Measurements from ENCODE around the gene TRAPPC6A.

The TRAPPC6A gene

GRCh38 chr19:45145270-45146189 is 32.5 kb downstream of the TRAPPC6A start:
- DNase-seq: no peak

DNA sequence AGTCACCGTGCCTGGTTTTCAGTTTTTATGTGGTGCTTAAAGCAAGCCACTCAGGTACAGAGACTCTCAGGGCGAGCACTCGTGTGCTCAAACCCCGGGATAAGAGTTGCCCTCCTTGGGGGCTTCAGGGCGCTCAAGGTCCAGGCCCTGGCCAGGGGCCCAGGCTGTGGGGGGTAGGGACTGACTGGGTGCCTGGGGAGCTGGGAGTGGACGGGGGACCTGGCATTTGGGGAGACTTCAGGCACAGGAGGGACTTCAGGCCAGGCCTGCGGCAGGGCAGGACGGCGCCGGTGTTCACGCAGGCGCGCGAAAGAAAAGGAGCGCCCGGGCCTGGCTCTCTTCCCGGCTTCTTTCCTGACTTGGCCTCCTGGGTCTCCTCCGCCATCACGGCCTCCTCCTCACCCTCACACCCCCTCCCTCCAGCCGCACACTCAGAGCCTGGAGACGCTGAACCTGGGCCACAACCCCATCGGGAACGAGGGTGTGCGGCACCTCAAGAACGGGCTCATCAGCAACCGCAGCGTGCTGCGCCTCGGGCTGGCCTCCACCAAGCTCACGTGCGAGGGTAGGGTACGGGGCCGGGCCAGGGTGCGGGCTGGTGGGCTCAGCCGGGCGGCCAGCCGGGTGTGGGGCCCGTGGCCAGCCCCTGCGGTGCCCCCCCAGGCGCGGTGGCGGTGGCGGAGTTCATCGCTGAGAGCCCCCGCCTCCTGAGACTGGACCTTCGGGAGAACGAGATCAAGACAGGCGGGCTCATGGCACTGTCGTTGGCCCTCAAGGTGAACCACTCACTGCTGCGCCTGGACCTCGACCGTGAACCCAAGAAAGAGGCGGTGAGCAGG is 33.4 kb downstream of the TRAPPC6A start:
- DNase-seq: no peak

- DNase-seq: no peak
Observed at GRCh38 chr19:45142726-45143110, 35.3 kb downstream of the TRAPPC6A start.

DNA sequence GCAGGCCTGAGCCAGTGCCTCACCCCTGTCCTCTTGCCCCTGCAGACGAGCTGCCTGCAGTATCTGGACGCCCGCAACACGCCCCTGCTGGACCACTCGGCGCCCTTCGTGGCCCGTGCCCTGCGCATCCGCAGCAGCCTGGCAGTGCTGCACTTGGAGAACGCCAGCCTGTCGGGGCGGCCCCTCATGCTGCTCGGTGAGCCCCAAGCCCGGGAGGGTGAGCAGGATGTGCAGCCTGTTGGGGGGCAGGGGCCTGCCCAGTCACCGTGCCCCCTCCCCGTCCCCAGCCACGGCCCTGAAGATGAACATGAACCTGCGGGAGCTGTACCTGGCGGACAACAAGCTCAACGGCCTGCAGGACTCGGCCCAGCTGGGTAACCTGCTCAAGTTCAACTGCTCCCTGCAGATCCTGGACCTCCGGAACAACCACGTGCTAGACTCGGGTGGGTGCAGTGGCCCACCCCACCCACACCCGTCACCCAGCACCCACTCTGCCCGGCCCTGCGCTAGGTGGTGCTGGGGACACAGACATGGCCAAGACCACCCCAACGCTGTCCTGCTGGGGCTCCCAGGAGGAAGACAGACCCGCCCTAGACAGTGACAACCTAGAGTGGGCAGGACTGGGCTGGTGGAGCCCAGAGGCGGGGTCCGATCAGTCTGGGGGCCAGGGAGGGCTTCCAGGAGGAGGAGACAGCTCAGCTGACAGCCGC is 35.9 kb downstream of the TRAPPC6A start:
- no peak for DNase-seq

DNA sequence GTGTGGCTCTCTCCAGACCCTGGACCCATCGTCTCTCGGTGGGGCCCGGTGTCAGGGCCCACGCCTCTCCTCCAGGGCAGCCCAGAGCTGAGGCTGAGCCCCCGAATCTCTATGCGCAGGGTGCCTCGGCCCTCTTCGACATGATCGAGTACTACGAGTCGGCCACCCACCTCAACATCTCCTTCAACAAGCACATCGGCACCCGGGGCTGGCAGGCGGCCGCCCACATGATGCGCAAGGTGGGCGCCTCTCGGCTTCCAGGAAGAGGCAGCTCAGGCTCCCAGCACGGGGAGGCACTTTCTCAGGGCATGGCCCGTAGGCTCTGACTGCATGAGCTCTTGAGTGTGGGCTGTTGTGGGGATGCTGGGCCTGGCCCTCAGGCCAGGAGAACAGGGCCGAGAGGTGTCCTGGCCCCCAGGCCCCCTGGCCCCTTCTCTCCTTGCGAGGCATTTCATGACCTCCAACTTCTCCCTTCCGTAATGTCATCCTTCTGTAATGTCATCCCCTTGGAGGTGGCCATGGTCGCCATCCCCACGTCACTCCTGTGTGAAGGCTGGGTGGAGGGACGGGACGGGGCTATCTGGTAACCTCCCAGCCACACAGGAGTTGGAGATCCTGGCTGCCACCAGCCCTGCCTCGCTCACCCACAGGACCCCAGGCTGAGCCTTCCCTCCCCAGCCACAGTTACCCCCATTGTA is 36.7 kb downstream of the TRAPPC6A start:
- no peak for DNase-seq

GRCh38 chr19:45140533-45140932 is 37.5 kb downstream of the TRAPPC6A start:
- DNase-seq: no peak

DNA sequence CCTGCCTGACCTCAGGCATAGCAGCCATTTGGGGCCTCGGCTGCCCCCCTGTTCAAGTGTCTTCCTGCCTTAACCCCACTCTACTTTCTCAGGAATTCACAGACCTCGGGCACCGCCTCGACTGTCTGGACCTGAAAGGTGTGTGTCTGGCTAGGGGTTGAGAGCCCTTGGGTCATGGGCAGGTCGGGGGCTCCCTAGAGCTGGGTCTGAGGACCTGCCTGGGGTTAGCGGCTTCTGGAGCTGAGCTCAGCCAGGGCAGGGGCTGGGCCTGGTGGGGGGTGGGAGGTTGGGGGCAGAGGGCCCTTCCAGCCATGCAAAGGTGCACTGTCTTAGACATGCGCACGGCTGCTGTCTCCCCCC is 37.9 kb downstream of the TRAPPC6A start:
- no peak for DNase-seq

DNA sequence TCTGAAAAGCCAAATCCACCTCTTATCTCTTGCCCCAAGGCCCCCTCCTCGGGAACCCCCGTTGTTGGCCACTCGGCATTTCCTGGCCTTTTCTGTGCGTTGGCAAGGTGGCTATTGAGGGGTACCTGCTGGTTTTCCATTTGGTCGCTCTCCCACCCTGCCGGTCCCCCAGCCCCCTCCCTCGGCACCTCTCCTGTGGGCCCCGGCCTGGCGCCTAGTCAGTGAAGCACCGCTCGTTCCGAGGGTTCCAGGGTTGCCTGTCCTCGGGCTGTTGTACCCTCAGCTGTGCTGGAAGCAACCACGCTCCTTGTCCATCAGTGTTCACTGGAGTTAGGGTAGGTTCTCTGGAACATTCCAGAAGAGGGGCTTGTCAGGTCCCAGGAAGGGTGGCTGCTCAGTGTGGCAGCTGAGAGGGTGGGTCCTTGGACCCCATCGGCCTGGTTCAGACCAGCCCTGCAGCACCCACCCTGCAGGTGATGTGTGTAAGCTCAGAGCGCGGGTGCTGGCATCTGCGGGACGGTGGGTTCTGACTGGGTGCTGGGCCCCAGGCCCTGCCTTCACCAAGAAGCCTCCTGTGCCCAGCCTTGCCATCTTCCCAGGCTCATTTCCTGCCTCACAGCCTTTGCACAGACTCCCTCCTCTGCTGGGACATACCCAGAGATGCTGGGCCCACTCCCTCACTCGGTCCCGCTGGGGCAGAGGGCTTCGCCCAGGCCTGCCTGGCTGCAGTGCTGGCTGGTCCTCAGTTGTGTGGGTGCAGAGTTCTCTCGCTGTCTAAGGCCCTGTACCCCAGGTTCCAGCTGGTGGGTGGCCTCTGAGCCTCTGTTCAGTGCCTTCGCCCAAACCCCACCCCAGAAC is 38.5 kb downstream of the TRAPPC6A start:
- DNase-seq: no peak

- DNase-seq: no peak
Observed at GRCh38 chr19:45138303-45138751, 39.7 kb downstream of the TRAPPC6A start.

DNA sequence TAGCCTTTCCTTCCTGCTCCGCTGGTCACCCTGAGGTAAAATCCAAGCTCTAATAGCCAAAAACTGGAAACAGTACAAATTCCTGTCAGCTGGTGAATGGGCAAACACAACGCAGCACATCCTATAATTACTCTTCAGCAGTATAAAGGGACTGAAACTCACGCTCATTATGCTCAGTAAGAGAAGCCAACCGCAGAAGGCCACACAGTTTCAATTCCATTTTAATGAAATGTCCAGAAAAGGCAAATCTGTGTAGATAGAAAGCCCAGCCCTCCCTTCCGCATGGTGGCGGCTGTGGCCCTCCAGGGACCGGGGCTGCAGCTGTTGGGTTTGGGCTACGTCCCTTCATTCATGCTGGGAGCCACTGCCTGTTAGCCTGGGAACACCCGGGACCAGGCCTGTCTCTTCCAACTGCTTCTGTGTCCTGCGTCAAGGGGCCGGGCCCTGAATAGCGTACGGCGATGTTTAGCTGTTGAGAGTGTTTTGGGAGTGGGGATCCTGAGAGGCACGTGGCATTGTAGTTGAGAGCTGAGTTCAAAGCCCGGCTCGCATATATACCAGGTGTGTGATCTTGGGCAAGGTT is 40.8 kb downstream of the TRAPPC6A start:
- no peak for DNase-seq

DNA sequence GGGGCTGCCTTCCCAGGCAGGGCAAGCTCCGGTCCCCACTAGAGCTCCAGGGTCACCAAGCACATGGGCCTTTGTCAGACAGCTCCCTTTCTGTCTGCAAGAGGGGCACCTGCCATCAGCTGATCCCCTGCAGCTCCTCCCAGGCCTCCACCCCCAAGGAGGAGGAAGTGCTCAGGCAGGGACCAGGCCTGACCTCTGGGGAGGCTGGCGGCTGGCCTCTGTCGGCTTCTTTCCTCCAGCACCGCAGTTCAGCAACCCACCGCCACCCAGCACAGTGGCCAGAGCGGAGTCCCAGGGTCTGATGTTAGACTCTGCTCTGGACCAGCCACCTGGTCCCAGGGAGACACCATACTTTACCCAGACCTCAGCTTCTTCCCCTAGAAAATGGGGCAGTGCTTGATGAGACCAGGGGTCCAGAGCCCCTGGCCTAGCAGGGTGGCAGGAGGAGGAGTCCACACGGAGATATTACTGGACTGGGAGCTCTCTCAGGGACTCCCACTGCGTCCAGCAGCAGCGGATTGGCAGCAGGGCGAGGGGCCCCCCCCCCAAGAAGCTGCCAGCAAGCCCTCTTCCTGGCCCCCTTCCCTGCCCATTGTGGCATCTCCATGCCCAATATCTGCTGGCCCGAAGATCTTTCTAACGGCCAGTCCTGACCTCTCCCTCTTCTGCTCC is 41.4 kb downstream of the TRAPPC6A start:
- no peak for DNase-seq

- no peak for DNase-seq
Observed at GRCh38 chr19:45135176-45135885, 42.7 kb downstream of the TRAPPC6A start.

DNA sequence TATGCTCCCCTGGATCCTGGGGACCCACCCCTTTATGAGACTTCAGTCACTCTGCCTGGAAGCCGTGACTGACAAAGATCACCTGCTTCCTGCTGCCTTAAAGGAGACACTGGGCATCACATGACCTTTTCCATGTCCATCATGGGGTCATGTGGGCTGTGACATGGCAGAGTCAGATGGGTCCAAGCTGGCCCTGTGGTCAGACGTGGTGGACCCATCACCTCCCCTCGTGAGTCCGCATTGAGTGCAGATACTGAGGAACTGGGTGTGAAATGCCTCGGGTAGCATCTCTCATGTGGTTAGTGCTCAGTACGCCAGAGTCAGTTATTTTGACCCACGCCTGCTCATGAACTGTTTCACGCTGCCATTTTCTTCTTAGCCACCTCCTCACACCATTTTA is 44.4 kb downstream of the TRAPPC6A start:
- no peak for DNase-seq

DNA sequence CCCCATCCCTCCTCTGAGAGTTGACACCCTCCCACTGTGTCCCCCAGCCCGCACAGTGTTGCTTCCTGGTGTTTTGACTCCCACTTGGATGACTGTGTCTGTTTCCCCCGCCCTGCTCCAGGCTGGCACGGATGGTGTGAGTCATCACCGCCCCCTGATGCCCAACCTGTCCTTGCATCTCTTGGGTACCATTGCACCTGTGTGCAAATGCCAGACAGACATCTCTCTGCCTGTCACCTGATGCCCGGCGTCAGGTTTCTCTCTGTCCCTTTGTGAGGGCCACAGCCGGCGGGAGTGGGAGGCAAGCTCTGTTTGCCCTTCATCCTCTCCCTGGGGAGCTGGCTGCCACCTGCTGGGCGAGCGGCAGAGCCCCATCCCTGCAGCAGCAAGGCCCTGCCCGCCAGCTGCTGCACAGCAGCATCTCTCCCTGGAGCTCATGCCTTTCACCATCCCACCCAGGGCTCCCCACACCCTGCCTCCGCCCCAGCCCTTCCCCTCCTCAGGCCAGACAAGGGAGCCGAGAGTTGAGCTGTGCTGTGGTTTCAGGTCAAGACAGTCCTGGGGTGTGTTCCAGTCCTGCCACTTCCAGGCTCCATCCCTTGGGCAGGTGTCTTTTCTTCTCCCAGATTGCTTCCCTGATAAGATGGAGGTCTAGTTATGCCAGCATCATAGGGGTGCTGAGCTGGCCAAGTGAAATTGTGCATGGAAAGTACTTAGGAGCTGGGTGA is 47.0 kb downstream of the TRAPPC6A start:
- no peak for DNase-seq

GRCh38 chr19:45130236-45130635 is 47.8 kb downstream of the TRAPPC6A start:
- DNase-seq: no peak

- DNase-seq: no peak
Observed at GRCh38 chr19:45128806-45129205, 49.2 kb downstream of the TRAPPC6A start.

GRCh38 chr19:45128146-45128545 is 49.9 kb downstream of the TRAPPC6A start:
- DNase-seq: no peak

DNA sequence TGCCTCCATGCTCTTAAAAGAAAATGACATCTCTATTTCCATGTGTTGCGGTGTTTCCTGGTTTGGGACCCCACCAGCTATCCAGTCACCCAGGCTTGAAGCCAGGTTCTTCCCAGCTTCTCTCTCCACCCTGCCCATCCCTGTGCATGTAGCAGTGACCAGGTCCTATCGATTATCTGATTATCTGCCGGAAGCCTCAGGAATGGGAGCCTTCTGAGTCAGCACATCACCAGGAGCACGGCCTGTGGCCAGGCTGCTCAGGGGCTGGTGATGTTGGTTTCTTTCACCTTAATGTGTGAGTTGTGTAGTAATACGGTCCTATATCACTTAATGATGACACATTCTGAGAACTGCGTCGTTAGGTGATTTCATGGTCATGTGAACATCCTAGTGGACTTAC is 51.4 kb downstream of the TRAPPC6A start:
- DNase-seq: no peak

- peak; percentile 70 to 71 for DNase-seq
Observed at GRCh38 chr19:45125975-45126493, 52.0 kb downstream of the TRAPPC6A start.
